NT2/D1 (cell line): ENCODE data around the gene EFS.

ENCODE experiments used
- SUZ12 ChIP-seq: IDR thresholded peaks from 2 replicates; pipeline ENCODE4 v1.6.1; 2011; ENCODE audit not compliant: insufficient read length, insufficient read depth; ENCODE audit errors: extremely low read depth
- YY1 ChIP-seq: IDR thresholded peaks from 2 replicates; pipeline ENCODE4 v1.6.1; 2011; ENCODE audit not compliant: insufficient read length, insufficient read depth

GRCh38 chr14:23316300-23316699, 48.7 kb downstream of the EFS start:
- no peak for TF ChIP-seq YY1
- no peak for TF ChIP-seq SUZ12
